ENCODE data around the gene MARK3.

DNA sequence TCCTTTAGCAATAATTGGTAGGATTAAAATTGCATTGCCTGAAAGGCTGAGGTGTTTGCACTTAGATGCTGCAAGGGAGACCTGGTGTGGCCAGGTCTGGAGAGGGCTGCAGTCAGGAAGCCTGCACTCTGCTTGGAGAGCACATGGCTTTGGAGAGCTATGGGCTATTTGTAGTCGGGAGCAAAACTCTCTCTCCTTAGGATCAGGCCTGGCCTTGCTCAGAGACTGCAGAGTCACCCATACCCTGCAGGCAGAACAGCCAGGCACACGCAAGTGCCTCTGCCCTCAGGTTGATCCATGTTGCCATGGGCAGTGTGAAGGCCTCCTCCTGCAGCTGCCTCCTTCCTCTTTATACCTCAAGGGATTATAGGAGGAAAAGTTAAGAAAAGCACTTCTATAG, 110.6 kb downstream of the MARK3 start:
- no peak for TF ChIP-seq EZH2 (IDR thresholded peaks at IDR 0.05; ENCODE audit: low read length)
- TF ChIP-seq, protein P1, sequence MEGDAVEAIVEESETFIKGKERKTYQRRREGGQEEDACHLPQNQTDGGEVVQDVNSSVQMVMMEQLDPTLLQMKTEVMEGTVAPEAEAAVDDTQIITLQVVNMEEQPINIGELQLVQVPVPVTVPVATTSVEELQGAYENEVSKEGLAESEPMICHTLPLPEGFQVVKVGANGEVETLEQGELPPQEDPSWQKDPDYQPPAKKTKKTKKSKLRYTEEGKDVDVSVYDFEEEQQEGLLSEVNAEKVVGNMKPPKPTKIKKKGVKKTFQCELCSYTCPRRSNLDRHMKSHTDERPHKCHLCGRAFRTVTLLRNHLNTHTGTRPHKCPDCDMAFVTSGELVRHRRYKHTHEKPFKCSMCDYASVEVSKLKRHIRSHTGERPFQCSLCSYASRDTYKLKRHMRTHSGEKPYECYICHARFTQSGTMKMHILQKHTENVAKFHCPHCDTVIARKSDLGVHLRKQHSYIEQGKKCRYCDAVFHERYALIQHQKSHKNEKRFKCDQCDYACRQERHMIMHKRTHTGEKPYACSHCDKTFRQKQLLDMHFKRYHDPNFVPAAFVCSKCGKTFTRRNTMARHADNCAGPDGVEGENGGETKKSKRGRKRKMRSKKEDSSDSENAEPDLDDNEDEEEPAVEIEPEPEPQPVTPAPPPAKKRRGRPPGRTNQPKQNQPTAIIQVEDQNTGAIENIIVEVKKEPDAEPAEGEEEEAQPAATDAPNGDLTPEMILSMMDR (optimal IDR thresholded peaks at IDR 0.05 in 1 of 3, IDR thresholded peaks at IDR 0.05 in 1 of 3, conservative IDR thresholded peaks at IDR 0.05 in 1 of 3; ENCODE audit: extremely low read depth in 1 of 3, insufficient read depth in 2 of 3, low read length in 3 of 3) = no peak
